Breast epithelium (tissue), 4 donors: ENCODE results near the gene OBP2B. TPM values are rescaled to one million over a fixed set of nuclear protein-coding genes. Genes with fewer than 3 reads are reported as not detected.

Experiments used
- DNase-seq, 2 donors: peaks; one replicate each; pipeline ENCODE4 v3.0.0-alpha.2; 2019; ENCODE audit warnings: low spot score in 2 of 2
- H3K27ac ChIP-seq, 2 donors: fragments of 200-600 bp; sonication (generic) in 1 of 2; one replicate each; pipeline ENCODE4 v1.5.1; 2016 to 2019; ENCODE audit warnings: mild to moderate bottlenecking in 1 of 2
- H3K27me3 ChIP-seq, 2 donors: fragments of 200-600 bp; sonication (generic) in 1 of 2; one replicate each; pipeline versions ENCODE4 v1.5.1 to v1.6.0; 2017 to 2019; ENCODE audit warnings: control low read depth in 1 of 2, mild to moderate bottlenecking in 1 of 2
- H3K36me3 ChIP-seq: fragments of 200-600 bp; one replicate; pipeline ENCODE4 v1.5.1; 2019
- H3K4me1 ChIP-seq, 2 donors: fragments of 200-600 bp; sonication (generic); one replicate each; pipeline ENCODE4 v1.5.1; 2016 to 2019; ENCODE audit warnings: control low read depth in 1 of 2
- H3K4me3 ChIP-seq, 3 donors: fragments of 200-600 bp; sonication (generic); 1 replicate in 2 of 3; 2 replicates in 1 of 3; pipeline ENCODE4 v1.5.1; 2016 to 2019; ENCODE audit warnings: mild to moderate bottlenecking in 3 of 3, moderate library complexity in 2 of 3
- H3K9me3 ChIP-seq, 2 donors: fragments of 200-600 bp; sonication (generic) in 1 of 2; one replicate each; pipeline ENCODE4 v1.5.1; 2016 to 2019; ENCODE audit warnings: control low read depth in 1 of 2
- POLR2A ChIP-seq: fragments of 450-650 bp; IDR thresholded peaks from one replicate; pipeline ENCODE4 v1.6.1; 2016; ENCODE audit warnings: antibody characterized with exemption, mild to moderate bottlenecking, moderate library complexity
- POLR2AphosphoS5 ChIP-seq, 3 donors: sonication (generic); formaldehyde crosslinking; IDR thresholded peaks; one replicate each; pipeline ENCODE4 v1.6.1; 2017; ENCODE audit warnings: antibody characterized with exemption in 3 of 3
- intact Hi-C: fragments of 100-400 bp; cut with DNase I; formaldehyde crosslinking; loops from one replicate; pipeline ENCODE4 v1.15.1; 2023; ENCODE audit warnings: low total_unique reads
- total RNA-seq, 3 donors: library from RNA; depleted of rRNA; stranded (reverse); fragments of >200 nt; gene quantifications; one replicate each; pipeline ENCODE4 v1.1.0, GENCODE V29; 2016
- TF ChIP-seq, protein P1 (sequence below), 3 donors: fragments of 450-650 bp; IDR thresholded peaks; one replicate each; pipeline ENCODE4 v1.5.1; 2016 to 2017; ENCODE audit warnings: antibody characterized with exemption in 3 of 3, mild to moderate bottlenecking in 3 of 3, moderate library complexity in 3 of 3

OBP2B gene
- total RNA-seq, 3 donors from 2014 or later, result 0.88 to 0.98 TPM; not detected in 1

DNA sequence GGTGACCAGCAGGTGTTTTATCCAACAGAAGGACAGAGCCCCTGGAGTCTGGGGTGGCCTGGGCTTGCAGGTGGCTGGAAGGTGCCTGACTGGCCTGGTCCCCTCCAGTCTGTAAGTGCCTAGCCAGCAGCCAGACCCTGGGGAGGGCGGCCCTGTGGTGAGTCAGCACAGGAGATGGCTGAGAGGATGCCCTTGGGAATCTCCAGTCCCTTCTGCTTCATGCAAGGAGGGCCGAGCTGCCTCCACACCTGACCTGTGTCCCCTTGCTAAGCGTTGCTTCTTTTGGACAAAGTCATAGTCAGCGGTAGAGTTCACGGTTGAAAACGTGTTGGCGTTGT is 20.2 kb downstream of the OBP2B start:
- Histone ChIP-seq H3K4me3 (no peak overlapping the region), H3K9me3 (no peaks in the 10 kb centered on the region), H3K27ac (no peak overlapping the region), H3K4me1 (no peaks in the 10 kb centered on the region), H3K36me3 (no peaks in the 10 kb centered on the region), H3K27me3 (no peaks in the 10 kb centered on the region)
- DNase-seq, result no peak
- intact Hi-C loops, result no loop called here
- TF ChIP-seq, protein P1, sequence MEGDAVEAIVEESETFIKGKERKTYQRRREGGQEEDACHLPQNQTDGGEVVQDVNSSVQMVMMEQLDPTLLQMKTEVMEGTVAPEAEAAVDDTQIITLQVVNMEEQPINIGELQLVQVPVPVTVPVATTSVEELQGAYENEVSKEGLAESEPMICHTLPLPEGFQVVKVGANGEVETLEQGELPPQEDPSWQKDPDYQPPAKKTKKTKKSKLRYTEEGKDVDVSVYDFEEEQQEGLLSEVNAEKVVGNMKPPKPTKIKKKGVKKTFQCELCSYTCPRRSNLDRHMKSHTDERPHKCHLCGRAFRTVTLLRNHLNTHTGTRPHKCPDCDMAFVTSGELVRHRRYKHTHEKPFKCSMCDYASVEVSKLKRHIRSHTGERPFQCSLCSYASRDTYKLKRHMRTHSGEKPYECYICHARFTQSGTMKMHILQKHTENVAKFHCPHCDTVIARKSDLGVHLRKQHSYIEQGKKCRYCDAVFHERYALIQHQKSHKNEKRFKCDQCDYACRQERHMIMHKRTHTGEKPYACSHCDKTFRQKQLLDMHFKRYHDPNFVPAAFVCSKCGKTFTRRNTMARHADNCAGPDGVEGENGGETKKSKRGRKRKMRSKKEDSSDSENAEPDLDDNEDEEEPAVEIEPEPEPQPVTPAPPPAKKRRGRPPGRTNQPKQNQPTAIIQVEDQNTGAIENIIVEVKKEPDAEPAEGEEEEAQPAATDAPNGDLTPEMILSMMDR (IDR thresholded peaks at IDR 0.05), result no peak
- TF ChIP-seq POLR2AphosphoS5 (IDR thresholded peaks at IDR 0.05), result no peak
- no peak for TF ChIP-seq POLR2A

GRCh38 chr9:133188006-133188842 is 20.8 kb downstream of the OBP2B start:
- TF ChIP-seq POLR2A (no peak), POLR2AphosphoS5 (IDR thresholded peaks at IDR 0.05) (no peak)
- intact Hi-C loops, result no loop called here
- Histone ChIP-seq H3K36me3 (no peaks in the 10 kb centered on the region), H3K9me3 (no peaks in the 10 kb centered on the region), H3K27me3 (no peaks in the 10 kb centered on the region), H3K27ac (no peak overlapping the region), H3K4me1 (no peaks in the 10 kb centered on the region), H3K4me3 (no peak overlapping the region)
- no peak for DNase-seq

DNA sequence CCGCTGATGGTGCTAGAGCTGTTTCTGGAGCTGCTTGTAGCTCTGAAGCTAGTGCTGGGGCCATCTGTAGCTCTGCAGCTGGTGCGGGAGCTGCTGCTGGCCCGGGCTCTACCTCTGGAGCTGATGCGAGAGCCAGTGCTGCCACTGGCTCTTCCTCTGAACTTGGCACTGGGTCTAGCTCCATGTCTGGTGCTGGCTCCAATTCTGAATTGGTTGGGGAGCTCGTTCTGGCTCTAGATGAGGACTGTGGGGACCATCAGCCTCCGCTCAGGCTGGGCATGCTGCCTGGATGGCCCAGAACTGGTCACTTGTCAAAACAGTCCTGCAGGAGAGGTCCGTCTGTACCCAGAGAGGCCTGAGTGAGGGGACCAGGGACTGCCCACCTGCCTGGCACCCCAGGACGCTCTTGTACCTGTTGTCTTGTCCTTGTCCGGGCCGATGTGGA is 21.5 kb downstream of the OBP2B start:
- H3K4me1 ChIP-seq, result no peaks in the 10 kb centered on the region
- H3K27ac ChIP-seq, result no peak overlapping the region
- H3K4me3 ChIP-seq, result no peak overlapping the region
- intact Hi-C loops, result no loop called here
- H3K9me3 ChIP-seq, result no peaks in the 10 kb centered on the region
- TF ChIP-seq, protein P1 (IDR thresholded peaks at IDR 0.05), result no peak
- TF ChIP-seq POLR2A, result no peak
- no peak for TF ChIP-seq POLR2AphosphoS5 (IDR thresholded peaks at IDR 0.05)
- no peak for DNase-seq
- no peaks in the 10 kb centered on the region for H3K27me3 ChIP-seq
- no peaks in the 10 kb centered on the region for H3K36me3 ChIP-seq

- Histone ChIP-seq H3K9me3 (no peaks in the 10 kb centered on the region), H3K27me3 (no peaks in the 10 kb centered on the region), H3K36me3 (no peaks in the 10 kb centered on the region), H3K27ac (no peak overlapping the region), H3K4me3 (no peak overlapping the region), H3K4me1 (no peaks in the 10 kb centered on the region)
- intact Hi-C loops, result no loop called here
- TF ChIP-seq POLR2AphosphoS5 (IDR thresholded peaks at IDR 0.05), result no peak
- no peak for TF ChIP-seq POLR2A
- TF ChIP-seq, protein P1 (IDR thresholded peaks at IDR 0.05), result no peak
- no peak for DNase-seq
Observed at GRCh38 chr9:133186736-133187135, 22.3 kb downstream of the OBP2B start.

DNA sequence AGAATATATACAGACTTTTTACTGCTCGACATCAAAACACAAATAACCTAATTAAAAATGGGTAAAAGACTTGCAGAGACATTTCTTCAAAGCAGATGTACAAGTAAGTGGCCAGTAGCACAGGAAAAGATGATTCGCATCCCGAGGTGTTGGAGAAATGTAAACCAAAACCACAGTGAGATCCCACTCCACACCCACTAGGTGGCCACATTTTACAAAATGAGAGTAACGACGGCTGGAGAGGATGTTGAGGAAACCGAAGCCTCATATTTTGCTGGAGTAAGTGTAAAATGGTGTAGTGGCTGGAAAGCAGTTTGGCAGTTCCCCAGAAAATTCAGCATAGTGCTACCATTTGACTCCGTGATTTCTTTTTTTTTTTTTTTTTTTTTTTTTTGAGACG is 24.1 kb downstream of the OBP2B start:
- Histone ChIP-seq H3K4me3 (no peak overlapping the region), H3K4me1 (no peaks in the 10 kb centered on the region), H3K9me3 (no peaks in the 10 kb centered on the region), H3K27me3 (no peaks in the 10 kb centered on the region), H3K27ac (no peak overlapping the region), H3K36me3 (no peaks in the 10 kb centered on the region)
- TF ChIP-seq, protein P1 (IDR thresholded peaks at IDR 0.05), result peak; percentile 55 to 70 (median 67)
- no peak for TF ChIP-seq POLR2AphosphoS5 (IDR thresholded peaks at IDR 0.05)
- DNase-seq, result peak in 1 of 2 donors; percentile 54
- intact Hi-C loops, result no loop called here
